ENCODE results near the gene HS6ST3.

DNA sequence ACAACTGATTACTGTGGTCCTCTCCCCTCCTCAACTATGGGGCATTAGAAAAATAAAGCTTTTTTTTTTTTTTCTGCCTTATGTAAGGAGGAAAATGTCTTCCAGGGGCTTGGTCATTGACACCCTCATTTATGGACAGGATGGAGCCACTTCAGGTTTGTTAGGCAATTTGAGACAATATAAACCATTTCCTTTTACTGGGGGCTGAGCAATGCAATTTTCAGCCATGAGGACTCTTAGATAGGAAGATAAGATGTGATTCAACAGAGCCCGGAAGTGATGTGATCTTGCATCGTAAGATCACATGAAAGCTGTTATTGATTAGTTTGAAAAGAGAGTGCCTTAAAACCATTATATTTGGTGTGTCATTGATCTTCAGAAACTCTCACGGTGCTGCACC lies 693.6 kb downstream of the HS6ST3 start:
- TF ChIP-seq, protein P1, sequence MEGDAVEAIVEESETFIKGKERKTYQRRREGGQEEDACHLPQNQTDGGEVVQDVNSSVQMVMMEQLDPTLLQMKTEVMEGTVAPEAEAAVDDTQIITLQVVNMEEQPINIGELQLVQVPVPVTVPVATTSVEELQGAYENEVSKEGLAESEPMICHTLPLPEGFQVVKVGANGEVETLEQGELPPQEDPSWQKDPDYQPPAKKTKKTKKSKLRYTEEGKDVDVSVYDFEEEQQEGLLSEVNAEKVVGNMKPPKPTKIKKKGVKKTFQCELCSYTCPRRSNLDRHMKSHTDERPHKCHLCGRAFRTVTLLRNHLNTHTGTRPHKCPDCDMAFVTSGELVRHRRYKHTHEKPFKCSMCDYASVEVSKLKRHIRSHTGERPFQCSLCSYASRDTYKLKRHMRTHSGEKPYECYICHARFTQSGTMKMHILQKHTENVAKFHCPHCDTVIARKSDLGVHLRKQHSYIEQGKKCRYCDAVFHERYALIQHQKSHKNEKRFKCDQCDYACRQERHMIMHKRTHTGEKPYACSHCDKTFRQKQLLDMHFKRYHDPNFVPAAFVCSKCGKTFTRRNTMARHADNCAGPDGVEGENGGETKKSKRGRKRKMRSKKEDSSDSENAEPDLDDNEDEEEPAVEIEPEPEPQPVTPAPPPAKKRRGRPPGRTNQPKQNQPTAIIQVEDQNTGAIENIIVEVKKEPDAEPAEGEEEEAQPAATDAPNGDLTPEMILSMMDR (IDR thresholded peaks at IDR 0.05): no peak
- no peak for TF ChIP-seq POLR2AphosphoS5 (IDR thresholded peaks at IDR 0.05)

Measured in sigmoid colon (tissue), 4 donors.